GM21526 (cell line): ENCODE data around the gene EFCAB6.
"Not testable (repeated sequence)": the region's sequence is repeated elsewhere in the genome, so short reads cannot be mapped to it uniquely, and the experiment has no call there.

ENCODE experiments used
- ATAC-seq: cut with Tn5 transposase; IDR thresholded peaks from one replicate; pipeline ENCODE4 v1.9.1; 2021; ENCODE audit warnings: moderate library complexity; ENCODE audit not compliant: unreplicated experiment, low FRiP score

EFCAB6 gene

GRCh38 chr22:43723816-43724215 lies 88.3 kb downstream of the EFCAB6 start:
- ATAC-seq = no peak

GRCh38 chr22:43722444-43722843 lies 89.7 kb downstream of the EFCAB6 start:
- ATAC-seq = no peak

- no peak for ATAC-seq
These were observed 91.4 kb downstream of the EFCAB6 start for GRCh38 chr22:43720716-43721115.

GRCh38 chr22:43714104-43714503 lies 98.0 kb downstream of the EFCAB6 start:
- no peak for ATAC-seq

GRCh38 chr22:43711681-43712080 lies 100.4 kb downstream of the EFCAB6 start:
- ATAC-seq = no peak

GRCh38 chr22:43707648-43708047 lies 104.5 kb downstream of the EFCAB6 start:
- ATAC-seq = no peak

- no peak for ATAC-seq
These were observed 105.4 kb downstream of the EFCAB6 start for GRCh38 chr22:43706571-43707328.

- no peak for ATAC-seq
These were observed 106.0 kb downstream of the EFCAB6 start for GRCh38 chr22:43706151-43706550.

- no peak for ATAC-seq
These were observed 108.1 kb downstream of the EFCAB6 start for GRCh38 chr22:43704051-43704450.

- ATAC-seq = no peak
These were observed 113.7 kb downstream of the EFCAB6 start for GRCh38 chr22:43698403-43698802.

- no peak for ATAC-seq
These were observed 114.2 kb downstream of the EFCAB6 start for GRCh38 chr22:43697894-43698293.

GRCh38 chr22:43693249-43693648 lies 118.9 kb downstream of the EFCAB6 start:
- no peak for ATAC-seq

GRCh38 chr22:43689356-43689755 lies 122.7 kb downstream of the EFCAB6 start:
- no peak for ATAC-seq

- ATAC-seq = no peak
These were observed 129.3 kb downstream of the EFCAB6 start for GRCh38 chr22:43682851-43683250.

GRCh38 chr22:43681731-43682360 lies 130.3 kb downstream of the EFCAB6 start:
- ATAC-seq = no peak

- no peak for ATAC-seq
These were observed 141.6 kb downstream of the EFCAB6 start for GRCh38 chr22:43670513-43670912.

GRCh38 chr22:43669190-43669589 lies 142.9 kb downstream of the EFCAB6 start:
- no peak for ATAC-seq

- no peak for ATAC-seq
These were observed 144.4 kb downstream of the EFCAB6 start for GRCh38 chr22:43667656-43668055.

- ATAC-seq = no peak
These were observed 145.6 kb downstream of the EFCAB6 start for GRCh38 chr22:43666457-43666856.

- ATAC-seq = no peak
These were observed 153.3 kb downstream of the EFCAB6 start for GRCh38 chr22:43658823-43659222.

GRCh38 chr22:43656581-43656980 lies 155.5 kb downstream of the EFCAB6 start:
- not testable (repeated sequence) for ATAC-seq

- ATAC-seq = no peak
These were observed 157.8 kb downstream of the EFCAB6 start for GRCh38 chr22:43654271-43654670.
